Neutrophil (primary cell): ENCODE measurements around the gene TTLL13.
A peak's percentile ranks its signal among the peaks of the same experiment; 100 is the strongest.

ENCODE experiments used
- H3K27ac ChIP-seq: fragments of 200-600 bp; sonication (generic); 2 replicates; pipeline ENCODE4 v1.5.1; 2016; ENCODE audit warnings: mild to moderate bottlenecking, moderate library complexity
- H3K27me3 ChIP-seq: fragments of 200-600 bp; sonication (generic); 2 replicates; pipeline ENCODE4 v1.6.0; 2016; ENCODE audit warnings: mild to moderate bottlenecking
- H3K36me3 ChIP-seq: fragments of 200-600 bp; sonication (generic); 2 replicates; pipeline ENCODE4 v1.5.1; 2017
- H3K4me1 ChIP-seq, 2 experiments: fragments of 200-600 bp in 1 of 2; sonication (generic) in 1 of 2; 1 replicate in 1 of 2; 2 replicates in 1 of 2; pipeline versions ENCODE4 v1.5.1 to v1.6.1; 2013 to 2016; ENCODE audit warnings: low read depth in 1 of 2, low read length in 1 of 2, mild to moderate bottlenecking in 1 of 2, moderate library complexity in 1 of 2; ENCODE audit not compliant: control insufficient read depth in 1 of 2, insufficient read depth in 1 of 2
- H3K4me3 ChIP-seq, 2 experiments: fragments of 200-600 bp in 1 of 2; sonication (generic) in 1 of 2; 1 replicate in 1 of 2; 2 replicates in 1 of 2; pipeline ENCODE4 v1.5.1; 2013 to 2016; ENCODE audit warnings: low read depth in 1 of 2, low read length in 1 of 2, mild to moderate bottlenecking in 1 of 2, moderate library complexity in 1 of 2
- H3K9me3 ChIP-seq: fragments of 200-600 bp; sonication (generic); 2 replicates; pipeline ENCODE4 v1.5.1; 2016
- CTCF ChIP-seq: fragments of 200-600 bp; sonication (generic); IDR thresholded peaks from 2 replicates; pipeline ENCODE4 v1.5.1; 2016; ENCODE audit warnings: antibody characterized with exemption

The TTLL13 gene

GRCh38 chr15:90217671-90218394 is 31.5 kb upstream of the TTLL13 start:
- Histone ChIP-seq H3K27me3 (no peaks in the 10 kb centered on the region), H3K4me3 (no peak overlapping the region), H3K9me3 (no peaks in the 10 kb centered on the region), H3K36me3 (peaks cover 70% of the 10 kb centered on the region), H3K27ac (no peak overlapping the region), H3K4me1 (peaks cover 17 to 21% of the 10 kb centered on the region in 2 experiments)
- no peak for TF ChIP-seq CTCF

- peak; percentile 55 for TF ChIP-seq CTCF
- no peaks in the 10 kb centered on the region for H3K9me3 ChIP-seq
- no peak overlapping the region for H3K4me3 ChIP-seq
- peaks cover 3 to 4% of the 10 kb centered on the region in 2 experiments for H3K4me1 ChIP-seq
- peaks cover 81% of the 10 kb centered on the region for H3K36me3 ChIP-seq
- no peak overlapping the region for H3K27ac ChIP-seq
- H3K27me3 ChIP-seq, result no peaks in the 10 kb centered on the region
Measured at GRCh38 chr15:90219421-90220141, 29.8 kb upstream of the TTLL13 start.

GRCh38 chr15:90221246-90221900 is 28.0 kb upstream of the TTLL13 start:
- no peak for TF ChIP-seq CTCF
- Histone ChIP-seq H3K36me3 (peaks cover 94% of the 10 kb centered on the region), H3K27me3 (no peaks in the 10 kb centered on the region), H3K4me3 (no peak overlapping the region), H3K9me3 (no peaks in the 10 kb centered on the region), H3K27ac (no peak overlapping the region), H3K4me1 (no peaks in the 10 kb centered on the region)

- peaks cover 99% of the 10 kb centered on the region for H3K36me3 ChIP-seq
- TF ChIP-seq CTCF, result no peak
- no peak overlapping the region for H3K27ac ChIP-seq
- no peaks in the 10 kb centered on the region for H3K27me3 ChIP-seq
- no peaks in the 10 kb centered on the region for H3K9me3 ChIP-seq
- H3K4me3 ChIP-seq, result no peak overlapping the region
- H3K4me1 ChIP-seq, result no peaks in the 10 kb centered on the region
Measured at GRCh38 chr15:90222547-90222946, 26.8 kb upstream of the TTLL13 start.

- no peak overlapping the region for H3K4me3 ChIP-seq
Measured at GRCh38 chr15:90223441-90224165, 25.8 kb upstream of the TTLL13 start.

More at GRCh38 chr15:90223441-90224165, 25.8 kb upstream of the TTLL13 start:
- no peaks in the 10 kb centered on the region for H3K4me1 ChIP-seq
- H3K27me3 ChIP-seq, result no peaks in the 10 kb centered on the region
- H3K36me3 ChIP-seq, result peaks cover 99% of the 10 kb centered on the region
- H3K9me3 ChIP-seq, result no peaks in the 10 kb centered on the region
- TF ChIP-seq CTCF, result no peak
- H3K27ac ChIP-seq, result no peak overlapping the region
